HG03565 (cell line): Measurements from ENCODE around the gene PPT1.
"Not testable (repeated sequence)": the region's sequence is repeated elsewhere in the genome, so short reads cannot be mapped to it uniquely, and the experiment has no call there.

ENCODE experiments used
- ATAC-seq: cut with Tn5 transposase; IDR thresholded peaks from one replicate; pipeline ENCODE4 v1.9.1; 2021; ENCODE audit warnings: mild to moderate bottlenecking, moderate library complexity; ENCODE audit not compliant: unreplicated experiment

The PPT1 gene

GRCh38 chr1:40057310-40058030 lies 39.6 kb downstream of the PPT1 start:
- ATAC-seq, result no peak

GRCh38 chr1:40056519-40057309 lies 40.3 kb downstream of the PPT1 start:
- ATAC-seq, result no peak

- ATAC-seq, result no peak
Observed at GRCh38 chr1:40053138-40053887, 43.7 kb downstream of the PPT1 start.

- no peak for ATAC-seq
Observed at GRCh38 chr1:40050863-40051262, 46.2 kb downstream of the PPT1 start.

GRCh38 chr1:40049725-40050124 lies 47.3 kb downstream of the PPT1 start:
- no peak for ATAC-seq

GRCh38 chr1:40047769-40048168 lies 49.3 kb downstream of the PPT1 start:
- ATAC-seq, result no peak

- ATAC-seq, result no peak
Observed at GRCh38 chr1:40047276-40047675, 49.8 kb downstream of the PPT1 start.

GRCh38 chr1:40045766-40046165 lies 51.3 kb downstream of the PPT1 start:
- no peak for ATAC-seq

GRCh38 chr1:40045182-40045581 lies 51.9 kb downstream of the PPT1 start:
- no peak for ATAC-seq

- ATAC-seq, result no peak
Observed at GRCh38 chr1:40044110-40044509, 52.9 kb downstream of the PPT1 start.

GRCh38 chr1:40042341-40042740 lies 54.7 kb downstream of the PPT1 start:
- ATAC-seq, result no peak

- no peak for ATAC-seq
Observed at GRCh38 chr1:40041466-40041838, 55.6 kb downstream of the PPT1 start.

- peak; percentile 71 for ATAC-seq
Observed at GRCh38 chr1:40040511-40041465, 56.3 kb downstream of the PPT1 start, which contains the start of gene CAP1. Gene CAP1 (plus strand): TSS chr1:40040729. CDS start chr1:40059347, 18,618 bp downstream.

- ATAC-seq, result peak; percentile 32
Observed at GRCh38 chr1:40039757-40040510, 57.1 kb downstream of the PPT1 start.

GRCh38 chr1:40039245-40039756 lies 57.8 kb downstream of the PPT1 start:
- no peak for ATAC-seq

- ATAC-seq, result no peak
Observed at GRCh38 chr1:40038697-40039096, 58.4 kb downstream of the PPT1 start.

GRCh38 chr1:40037254-40037653 lies 59.8 kb downstream of the PPT1 start:
- not testable (repeated sequence) for ATAC-seq

- no peak for ATAC-seq
Observed at GRCh38 chr1:40036574-40036973, 60.5 kb downstream of the PPT1 start.

GRCh38 chr1:40034869-40035268 lies 62.2 kb downstream of the PPT1 start:
- ATAC-seq, result no peak
